Stimulated activated CD4-positive, alpha-beta T cell treated with anti-CD3 and anti-CD28 coated beads, Interleukin-4, amount 100 ng/mL, for 1 hour (primary cell): ENCODE data around the gene MEP1B.
"Not testable (repeated sequence)": the region's sequence is repeated elsewhere in the genome, so short reads cannot be mapped to it uniquely, and the experiment has no call there.

Experiments used
- DNase-seq: peaks from one replicate; pipeline ENCODE4 v3.0.0-alpha.2; 2020

The MEP1B gene

DNA sequence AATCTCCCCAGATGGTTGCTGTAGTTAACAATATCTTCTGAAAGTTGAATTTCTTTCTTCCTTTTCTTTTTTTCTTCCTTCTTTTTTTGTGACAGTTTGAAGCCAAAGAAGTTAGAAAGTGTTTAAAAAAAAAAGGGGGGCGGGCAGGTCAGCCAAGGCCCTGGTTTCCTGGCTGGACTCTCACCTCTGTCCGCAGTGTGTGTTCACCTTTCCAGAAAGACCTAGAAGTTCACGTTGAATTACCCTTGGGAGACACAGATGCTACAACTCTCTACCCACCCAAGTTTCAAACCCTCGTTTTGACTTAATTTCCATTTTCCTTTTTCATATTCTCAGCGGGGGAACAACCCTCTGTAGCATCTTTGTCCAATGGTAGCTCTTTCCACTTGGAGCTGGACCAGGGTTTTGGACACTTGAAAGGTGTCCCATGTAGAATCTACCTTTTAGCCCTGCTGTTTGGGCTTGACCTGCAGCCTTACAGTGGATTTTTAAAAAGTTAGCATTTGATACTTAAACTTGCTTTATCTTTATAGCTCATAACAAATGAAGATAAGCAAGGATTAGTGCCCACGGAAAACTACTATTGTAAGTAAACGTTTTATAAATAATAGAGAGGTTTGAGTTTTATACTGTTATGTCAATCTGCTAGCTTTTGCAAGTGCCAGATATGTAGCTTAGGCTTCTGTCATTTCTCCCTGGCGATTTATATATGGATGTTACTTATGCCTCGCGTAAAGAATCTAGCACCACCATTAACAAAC, 20.0 kb downstream of the MEP1B start:
- DNase-seq: no peak

DNA sequence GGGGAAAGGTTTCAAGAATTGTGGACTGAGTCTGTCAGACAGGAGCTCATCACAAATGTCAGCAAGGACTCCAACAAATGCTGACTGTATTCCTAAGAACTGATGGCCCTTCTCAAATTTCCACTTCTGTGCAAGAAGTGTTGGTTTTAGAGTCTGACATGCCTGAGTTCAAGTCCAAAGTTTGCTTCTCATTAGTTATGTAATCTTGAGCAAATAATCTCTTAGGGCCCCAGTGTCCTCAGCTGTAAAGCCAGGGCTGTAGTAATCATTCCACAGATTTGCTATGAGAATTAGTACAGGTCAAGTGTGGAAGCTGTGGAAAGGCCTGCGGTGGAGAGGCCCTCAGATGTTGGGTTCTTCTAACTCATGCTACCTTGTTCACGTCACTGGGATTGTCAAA, 23.9 kb downstream of the MEP1B start:
- DNase-seq: no peak

DNA sequence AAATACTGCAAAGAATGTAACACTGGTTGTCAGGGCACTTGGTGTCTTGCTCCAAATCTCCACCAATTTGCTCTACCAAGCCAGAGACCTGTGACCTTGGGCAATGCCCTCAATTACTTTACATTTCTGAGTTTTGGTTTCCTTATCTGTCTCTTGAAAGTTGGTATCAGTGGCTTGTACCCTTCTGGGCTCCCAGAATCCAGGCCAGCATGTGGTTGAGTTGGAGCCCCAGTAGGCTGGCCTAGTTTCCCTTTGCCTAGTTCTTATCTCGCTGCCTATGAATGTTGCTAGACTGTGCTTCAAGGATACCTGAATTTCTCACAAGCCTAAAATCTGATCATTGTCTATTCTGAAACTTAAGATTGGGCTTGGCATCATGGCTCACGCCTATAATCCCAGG, 26.6 kb downstream of the MEP1B start:
- DNase-seq: no peak

DNA sequence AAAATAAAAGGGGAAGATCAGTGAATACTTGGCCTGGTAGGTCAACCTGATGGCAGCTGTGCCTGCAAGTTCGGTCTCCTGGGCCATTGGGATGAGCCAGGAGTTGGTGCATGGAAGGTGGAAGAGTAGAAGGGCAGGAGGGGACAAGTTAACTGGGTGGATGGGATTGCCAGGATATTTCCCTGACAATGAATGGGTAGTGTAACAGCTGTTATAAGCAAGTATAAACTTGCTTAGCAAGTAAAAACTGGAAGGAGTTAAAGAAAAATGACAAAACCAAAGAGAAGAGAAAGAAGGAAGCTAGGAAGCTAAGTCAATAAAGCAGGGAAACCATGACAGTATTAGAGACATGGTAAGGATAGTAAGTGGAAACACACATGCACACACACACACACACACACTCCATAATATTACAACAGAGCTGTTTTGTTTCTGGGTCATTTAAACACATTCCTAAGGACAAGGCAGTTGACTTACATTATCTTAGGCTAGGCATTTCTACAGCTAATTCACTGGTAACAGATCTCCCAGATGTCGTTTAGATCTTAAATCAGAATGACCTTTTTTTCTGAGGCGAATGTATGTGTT, 29.7 kb downstream of the MEP1B start:
- DNase-seq: no peak

DNA sequence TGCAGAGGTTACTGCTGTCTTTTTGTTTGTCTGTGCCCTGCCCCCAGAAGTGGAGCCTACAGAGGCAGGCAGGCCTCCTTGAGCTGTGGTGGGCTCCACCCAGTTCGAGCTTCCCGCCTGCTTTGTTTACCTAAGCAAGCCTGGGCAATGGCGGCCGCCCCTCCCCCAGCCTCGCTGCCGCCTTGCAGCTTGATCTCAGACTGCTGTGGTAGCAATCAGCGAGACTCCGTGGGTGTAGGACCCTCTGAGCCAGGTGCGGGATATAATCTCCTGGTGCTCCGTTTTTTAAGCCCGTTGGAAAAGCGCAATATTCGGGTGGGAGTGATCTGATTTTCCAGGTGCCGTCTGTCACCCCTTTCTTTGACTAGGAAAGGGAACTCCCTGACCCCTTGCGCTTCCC, 43.5 kb downstream of the MEP1B start:
- DNase-seq: not testable (repeated sequence)

DNA sequence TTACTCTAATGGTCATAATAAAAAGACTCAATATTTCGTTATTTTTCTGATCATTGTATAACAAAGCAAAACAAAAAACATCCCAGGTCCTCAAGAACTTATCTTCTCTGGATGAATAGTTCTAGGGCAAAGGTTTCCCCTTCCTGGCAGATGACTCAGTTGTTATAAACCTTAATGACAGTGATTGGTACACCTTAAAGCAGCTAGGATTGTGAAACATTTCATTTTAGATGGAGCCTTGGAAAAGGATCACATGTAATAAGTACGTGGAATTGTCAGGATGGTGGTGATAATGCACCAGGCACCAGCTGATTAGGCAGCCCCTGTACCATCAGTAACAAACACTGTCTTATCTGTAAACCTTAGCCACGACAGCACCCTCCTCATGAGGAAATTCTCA, 47.2 kb downstream of the MEP1B start:
- no peak for DNase-seq

DNA sequence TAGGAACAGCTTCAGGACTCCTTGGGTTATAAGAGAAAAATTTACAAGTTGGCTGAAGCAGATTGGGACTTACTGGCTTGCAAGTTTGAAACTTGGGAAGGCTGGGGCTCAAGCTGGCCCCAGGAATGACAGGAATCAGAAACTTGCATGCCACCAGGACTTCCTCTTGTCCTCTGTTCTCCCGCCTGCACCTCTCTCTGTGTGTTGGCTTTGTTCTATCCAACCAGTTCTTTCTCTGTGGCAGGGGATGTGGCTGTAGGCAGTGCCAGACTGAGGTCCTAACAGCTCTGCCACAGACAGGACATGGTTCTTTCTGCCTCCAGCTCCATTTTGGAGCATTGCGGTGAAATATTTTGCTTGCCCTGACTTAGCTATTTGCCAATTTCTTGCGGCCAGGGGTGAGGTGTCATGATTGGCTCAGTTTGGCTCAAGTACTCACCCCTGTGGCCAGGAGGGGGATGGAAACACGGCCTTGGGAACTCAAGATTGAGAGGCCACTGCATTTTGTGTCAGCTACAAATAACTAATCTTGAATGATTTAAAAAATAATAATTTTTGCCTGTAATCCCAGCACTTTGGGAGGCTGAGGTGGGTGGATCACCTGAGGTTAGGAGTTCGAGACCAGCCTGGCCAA, 48.9 kb downstream of the MEP1B start:
- DNase-seq: no peak

DNA sequence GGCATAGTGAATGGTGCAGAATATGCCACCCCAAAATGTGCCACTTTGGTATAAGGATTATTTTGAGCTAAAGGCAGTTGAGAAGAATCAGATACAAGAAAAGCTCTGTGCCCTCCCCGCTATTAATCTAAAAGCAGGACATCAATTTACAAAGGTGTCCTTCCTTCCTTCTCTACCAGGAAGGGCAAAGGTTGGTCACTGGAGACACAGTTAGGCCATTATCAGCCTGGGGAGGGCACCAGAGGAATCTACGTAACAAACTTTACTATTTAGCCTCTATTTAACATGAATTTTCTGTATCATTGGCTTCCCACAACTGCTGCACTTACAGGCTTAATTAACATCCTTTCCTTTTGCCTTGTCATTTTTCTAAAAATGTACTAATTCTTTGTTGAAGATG, 52.6 kb downstream of the MEP1B start:
- no peak for DNase-seq

DNA sequence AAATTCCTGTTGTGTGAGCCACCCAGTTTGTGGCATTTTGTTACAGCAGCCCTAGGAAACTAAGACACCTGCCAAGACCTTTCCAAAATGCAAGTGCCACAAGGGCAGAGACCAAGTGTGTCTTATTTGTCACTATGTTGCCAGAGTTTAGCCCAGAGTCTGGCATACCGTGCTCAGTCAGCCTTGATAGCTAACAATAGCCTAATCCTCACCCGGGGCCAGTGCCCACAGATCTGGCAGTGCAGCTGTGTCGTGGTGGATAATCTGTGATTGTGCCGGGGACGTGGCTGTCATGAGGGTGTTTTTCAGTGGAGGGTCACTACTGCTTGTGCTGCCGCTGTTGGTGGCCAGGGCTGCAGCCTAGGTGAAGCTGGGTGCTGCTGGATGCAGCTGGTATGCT, 53.5 kb downstream of the MEP1B start:
- no peak for DNase-seq

DNA sequence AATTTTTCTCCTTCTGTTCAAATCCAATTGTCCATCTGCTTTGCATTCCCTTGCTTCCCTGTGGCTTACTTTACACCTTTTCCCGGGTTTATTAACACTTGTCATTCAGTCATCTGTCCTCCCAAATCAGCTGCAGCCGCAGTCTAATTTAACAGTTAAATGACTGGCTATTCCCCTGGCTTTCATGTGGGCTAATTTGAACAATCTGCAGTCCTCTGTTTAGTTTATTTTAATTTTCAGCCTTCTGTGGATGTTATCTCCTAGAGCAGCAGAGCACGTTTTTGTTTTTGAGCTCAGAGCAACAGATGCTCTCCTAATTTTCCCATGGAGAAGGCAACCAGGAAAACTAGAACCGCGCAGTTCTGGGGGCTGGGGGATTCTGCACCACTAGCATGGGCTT, 55.0 kb downstream of the MEP1B start:
- no peak for DNase-seq

DNA sequence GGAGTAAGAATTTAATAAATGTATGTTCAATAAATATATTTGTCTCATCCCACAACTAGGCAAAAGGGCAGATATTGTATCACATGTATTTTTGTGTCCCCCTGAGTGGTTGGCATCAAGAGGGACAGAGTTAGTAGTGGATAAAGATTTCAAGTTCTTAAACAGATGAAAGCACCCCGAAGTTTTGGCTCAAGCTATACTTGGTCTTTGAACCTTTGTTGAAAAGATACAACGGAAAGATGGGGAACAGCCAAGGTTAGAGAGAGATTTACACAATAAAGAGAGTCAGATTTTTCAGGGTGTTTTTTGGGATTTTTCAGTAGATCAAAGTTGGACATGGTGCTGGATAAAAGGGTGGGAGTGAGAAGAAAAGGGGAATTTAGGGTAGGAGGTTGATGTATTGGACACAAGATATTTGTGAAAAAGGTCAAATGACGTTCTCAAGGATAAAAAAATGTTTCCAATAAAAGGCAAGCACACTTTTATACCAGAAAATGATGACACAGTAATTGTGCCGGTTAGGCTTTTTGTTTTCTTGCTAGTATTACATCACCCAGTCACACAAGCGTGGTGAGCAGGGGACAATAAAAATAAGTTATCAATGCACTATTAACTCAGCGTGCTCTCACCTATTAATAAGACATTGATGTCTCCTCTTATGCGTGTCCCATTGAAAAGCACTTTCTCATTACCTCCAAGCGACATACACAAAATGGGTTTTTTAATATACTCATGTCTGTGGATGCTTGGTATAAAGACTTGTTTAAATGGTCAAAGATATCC, 59.5 kb downstream of the MEP1B start:
- DNase-seq: no peak

DNA sequence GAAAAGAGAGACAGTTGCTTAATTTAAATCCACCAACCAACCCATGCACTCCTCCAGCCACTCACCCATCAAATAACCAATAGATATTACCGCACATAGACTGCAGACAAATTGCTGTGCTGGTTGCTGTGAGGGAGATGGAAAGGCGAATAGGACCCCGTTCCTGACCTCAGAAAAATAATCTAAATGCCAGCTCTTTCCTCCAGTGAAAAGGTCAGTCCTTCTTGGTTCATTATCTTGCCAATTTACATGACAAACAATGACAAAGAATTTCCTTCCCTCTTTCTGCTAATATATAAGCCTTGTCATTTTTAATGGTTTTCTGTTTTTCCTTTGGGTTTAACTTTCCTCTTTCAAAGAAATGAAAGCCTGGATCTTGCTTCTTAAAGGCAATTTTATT, 61.6 kb downstream of the MEP1B start:
- DNase-seq: no peak

DNA sequence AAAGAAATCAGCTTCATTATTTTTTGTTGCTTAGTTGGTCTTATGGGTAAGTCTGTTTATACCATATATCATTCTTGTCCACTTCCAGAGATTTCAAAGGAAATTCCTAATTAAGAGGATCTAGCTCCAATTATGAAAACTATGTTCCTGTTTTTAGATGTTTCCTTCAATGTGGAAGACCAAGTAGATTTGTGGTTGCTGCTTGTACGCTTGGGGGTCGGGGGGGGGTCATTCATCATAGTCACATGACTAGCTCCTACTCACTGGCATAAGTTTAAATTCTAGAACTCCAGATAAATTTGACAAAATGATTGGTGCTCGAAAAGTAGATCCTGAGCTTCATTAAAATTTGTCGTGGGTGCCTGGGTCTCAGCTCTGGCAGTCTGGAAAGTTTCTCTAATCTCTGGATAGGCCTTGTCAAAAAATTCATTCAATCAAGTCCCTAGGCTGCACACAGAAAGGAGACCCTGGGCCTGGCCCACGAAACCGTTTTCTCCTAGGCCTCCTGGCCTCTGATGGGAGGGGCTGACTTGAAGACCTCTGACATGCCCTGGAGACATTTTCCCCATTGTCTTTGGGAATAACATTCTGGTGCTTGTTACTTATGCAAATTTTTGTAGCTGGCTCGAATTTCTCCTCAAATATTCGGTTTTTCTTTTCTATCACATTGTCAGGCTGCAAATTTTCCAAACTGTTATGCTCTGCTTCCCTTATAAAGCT, 62.5 kb downstream of the MEP1B start:
- no peak for DNase-seq

DNA sequence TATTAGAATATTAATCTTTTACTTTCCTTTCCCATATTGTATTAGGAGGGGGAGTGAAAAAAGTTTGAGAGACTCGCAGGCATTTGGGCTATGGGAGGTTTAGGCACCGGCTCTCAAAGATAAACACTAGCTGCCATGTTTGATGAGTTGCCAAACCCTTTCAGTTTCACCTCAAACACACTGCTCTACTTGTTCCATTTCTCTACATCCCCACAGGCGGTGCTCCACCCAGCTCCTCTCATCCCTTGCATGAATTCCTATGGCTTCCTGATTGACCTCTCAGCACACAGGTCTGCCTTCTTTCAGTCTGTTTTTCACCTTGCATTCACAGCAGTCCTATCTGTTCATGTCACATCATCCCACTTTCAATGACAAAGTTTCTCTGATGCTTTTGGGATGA, 65.7 kb downstream of the MEP1B start:
- no peak for DNase-seq

DNA sequence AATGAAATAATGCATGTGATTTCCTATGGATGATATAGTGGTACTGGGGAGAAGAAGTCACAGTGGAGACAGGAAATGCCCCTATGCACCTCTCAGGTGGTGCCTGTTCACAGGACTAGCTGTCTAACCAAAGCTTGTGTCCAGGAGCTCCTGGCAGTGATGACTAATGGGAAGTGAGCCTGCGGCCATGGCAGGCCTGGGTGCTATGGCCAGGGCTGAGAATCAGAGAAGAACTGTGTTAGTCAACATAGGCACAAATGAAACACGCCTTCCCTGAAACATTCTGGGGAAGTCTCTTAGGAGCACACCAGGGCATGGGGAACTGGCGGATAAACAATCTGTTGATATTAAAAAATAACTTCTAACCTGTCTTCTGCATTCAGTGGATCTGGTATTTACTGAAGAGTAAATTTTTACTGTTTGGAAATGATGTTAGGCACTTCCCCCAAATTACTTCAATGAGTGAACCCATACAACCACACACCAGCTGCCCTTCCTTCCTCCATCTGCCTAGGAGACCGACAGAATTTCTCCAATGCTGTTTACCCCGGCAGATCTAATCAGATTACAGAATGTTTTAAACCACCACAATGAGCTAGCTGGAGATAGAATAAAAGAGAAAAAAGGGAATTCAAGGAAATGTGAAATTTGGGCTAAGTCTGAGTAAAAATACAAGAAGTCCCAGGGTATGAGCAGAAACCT, 67.4 kb downstream of the MEP1B start:
- no peak for DNase-seq

DNA sequence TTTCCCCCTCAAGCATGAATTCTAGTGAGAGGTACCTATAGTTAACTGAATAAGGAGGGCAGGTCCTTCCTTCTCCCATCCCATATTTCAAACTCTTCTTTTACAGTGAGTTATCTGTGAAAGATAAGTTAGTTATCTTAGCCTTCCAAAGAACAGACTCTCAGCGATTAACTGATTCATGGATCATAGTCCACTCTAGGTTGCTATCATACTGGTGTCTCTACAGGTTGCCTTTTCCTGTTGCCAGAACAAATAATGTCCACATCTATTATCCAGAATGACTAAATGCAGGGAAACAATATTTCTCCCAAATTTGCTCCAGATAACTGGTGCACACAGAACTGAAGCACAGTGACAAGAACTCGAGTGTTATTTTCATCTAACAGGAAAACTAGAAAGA, 68.3 kb downstream of the MEP1B start:
- DNase-seq: no peak

DNA sequence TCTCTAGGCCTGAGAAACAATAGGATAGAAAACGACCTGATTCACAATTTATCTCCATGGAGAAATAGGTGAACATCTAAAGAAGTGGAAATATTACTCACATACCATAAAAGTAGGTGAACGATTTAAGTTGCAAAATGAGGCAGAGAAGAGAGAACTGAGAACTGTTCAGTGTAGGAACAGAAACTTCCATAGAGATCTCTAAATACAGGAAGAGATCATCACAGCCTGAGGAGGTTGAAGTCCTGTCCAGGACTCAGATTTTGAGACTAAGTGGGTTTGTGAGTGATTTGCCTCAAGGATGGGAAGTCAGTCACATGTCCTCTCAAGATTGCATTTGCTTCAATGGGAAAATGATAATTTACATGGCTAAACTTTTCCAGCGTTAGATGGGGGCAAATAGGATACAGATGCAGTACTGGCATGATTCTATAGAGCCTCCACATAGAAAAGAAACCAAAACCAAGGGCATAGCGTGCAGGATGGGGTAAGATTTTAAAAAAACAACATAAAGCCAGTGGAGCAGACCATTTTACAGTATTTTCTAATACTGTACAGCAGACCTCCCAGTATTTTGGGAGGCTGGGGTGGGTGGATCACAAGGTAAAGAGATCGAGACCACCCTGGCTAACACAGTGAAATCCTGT, 68.8 kb downstream of the MEP1B start:
- no peak for DNase-seq

DNA sequence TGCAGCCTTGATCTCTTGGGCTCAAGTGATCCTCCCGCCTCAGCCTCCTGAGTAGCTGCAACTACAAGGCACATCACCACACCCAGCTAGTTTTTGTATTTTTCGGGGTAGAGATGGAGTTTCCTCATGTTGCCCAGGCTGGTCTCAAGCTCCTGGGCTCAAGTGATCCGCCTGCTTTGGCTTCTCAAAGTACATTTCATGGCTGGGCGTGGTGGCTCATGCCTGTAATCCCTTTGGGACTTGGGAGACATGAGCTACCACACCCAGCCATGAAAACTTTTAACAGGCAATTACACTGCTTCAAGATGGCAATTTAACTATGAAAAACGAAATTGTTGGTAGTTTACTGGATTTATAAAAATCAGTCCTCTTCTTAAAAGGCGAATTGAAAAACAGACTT, 69.7 kb downstream of the MEP1B start:
- no peak for DNase-seq

DNA sequence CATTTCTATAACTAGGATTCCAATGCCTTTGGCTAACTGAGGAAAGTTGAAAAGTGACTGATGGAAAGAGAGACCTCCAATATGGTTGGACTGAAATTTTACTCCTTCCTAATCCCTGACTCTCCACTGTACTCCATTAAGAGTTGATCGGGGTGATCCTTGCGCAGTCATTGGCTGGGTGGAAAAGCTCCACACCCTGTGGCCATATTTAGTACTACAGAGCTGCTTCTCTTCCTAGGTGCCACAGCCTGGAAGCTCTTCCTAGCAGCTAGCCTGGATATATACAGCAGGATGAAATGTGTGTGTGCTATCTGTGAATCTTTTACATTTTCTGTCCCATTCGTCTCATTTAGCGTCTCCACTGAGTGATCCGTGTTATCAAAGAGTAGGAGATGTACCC, 71.2 kb downstream of the MEP1B start:
- no peak for DNase-seq

DNA sequence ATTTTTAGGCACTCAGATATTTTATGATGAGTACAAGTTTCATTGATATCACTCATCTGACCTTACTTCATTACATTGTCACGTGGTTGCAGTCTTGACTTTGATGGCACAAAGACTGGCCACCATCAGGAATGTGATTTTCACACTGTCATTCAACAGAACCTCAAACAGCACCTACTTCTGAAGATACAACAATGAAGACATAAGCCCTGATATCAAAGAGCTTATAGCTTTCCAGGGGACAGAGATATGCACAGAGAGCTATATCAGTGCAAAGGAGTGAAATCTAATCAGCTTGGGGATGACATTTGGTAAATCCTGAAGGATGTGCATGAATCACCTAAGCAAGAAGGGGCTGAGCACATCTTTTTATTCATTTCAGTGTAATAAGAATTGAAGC, 72.3 kb downstream of the MEP1B start:
- DNase-seq: no peak

DNA sequence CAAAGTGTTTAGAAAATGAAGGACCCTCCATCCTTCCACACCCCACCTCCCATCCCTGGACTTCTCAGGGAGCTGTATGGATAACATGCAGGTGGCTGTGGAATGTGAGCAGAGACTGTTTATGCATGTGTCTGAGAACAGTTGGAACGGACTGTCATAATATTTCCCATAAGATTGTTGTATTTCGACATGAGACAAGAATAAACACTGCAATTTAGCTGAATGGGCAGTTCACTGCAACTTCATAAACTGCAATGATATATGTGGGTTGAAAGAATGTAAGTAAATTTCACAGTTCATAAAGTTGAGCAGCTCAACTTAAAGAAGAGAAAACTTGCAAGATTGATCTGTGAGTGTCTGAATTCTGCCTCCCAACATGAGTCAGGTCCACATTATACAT, 74.6 kb downstream of the MEP1B start:
- DNase-seq: no peak

DNA sequence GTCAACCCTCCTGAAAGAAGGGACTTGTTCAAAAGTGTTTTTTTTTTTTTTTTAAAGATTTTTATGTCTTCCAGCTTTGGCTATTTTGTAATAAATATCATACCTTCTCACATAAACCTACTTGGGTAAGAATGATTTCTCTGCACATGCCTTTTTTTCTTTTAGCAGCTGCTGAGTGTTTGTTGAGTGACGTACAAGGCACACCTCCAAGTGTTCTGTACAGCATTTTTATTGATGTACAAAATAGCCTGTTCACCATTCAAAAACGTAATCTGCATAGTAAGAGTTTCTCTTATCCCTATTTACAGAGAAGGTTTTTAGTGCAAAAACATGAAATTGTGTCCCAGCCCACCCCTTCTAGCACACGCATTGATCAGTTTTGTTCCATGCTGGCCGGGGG, 77.6 kb downstream of the MEP1B start:
- DNase-seq: no peak
